MM.1S (cell line): ENCODE measurements around the gene GALNTL6.

Experiments used
- CTCF ChIP-seq: fragments of 300-600 bp; sonication (generic); IDR thresholded peaks from 2 replicates; pipeline ENCODE4 v1.5.1; 2016; ENCODE audit warnings: antibody characterized with exemption, low read length, mixed read lengths
- EZH2phosphoT487 ChIP-seq: fragments of 300-600 bp; sonication (generic); IDR thresholded peaks from 2 replicates; pipeline ENCODE4 v1.6.1; 2018; ENCODE audit warnings: antibody characterized with exemption, low read length

GRCh38 chr4:171846893-171847292, 33.7 kb downstream of the GALNTL6 start:
- no peak for TF ChIP-seq EZH2phosphoT487
- TF ChIP-seq CTCF: no peak
